HK-2 (cell line): ENCODE measurements around the gene HOXB4.

Source experiments
- DNase-seq: peaks from one replicate; pipeline ENCODE4 v3.0.0-alpha.2; 2018; ENCODE audit not compliant: unreplicated experiment

Gene HOXB4

GRCh38 chr17:48528936-48529682 lies 49.0 kb downstream of the HOXB4 start:
- DNase-seq: no peak

GRCh38 chr17:48528153-48528935 lies 49.8 kb downstream of the HOXB4 start:
- no peak for DNase-seq

- DNase-seq: no peak
Measured at GRCh38 chr17:48527547-48527932, 50.6 kb downstream of the HOXB4 start.

GRCh38 chr17:48526608-48527546 lies 51.3 kb downstream of the HOXB4 start:
- DNase-seq: no peak
